CD4-positive, alpha-beta T cell (primary cell): ENCODE results near the gene RXFP3. TPM values are rescaled to one million over a fixed set of nuclear protein-coding genes. Genes with fewer than 3 reads are reported as not detected.

Experiments
- ATAC-seq: fragments of 200-7000 bp; cut with Tn5 transposase; one replicate; pipeline ENCODE4 v1.10.0; 2022; ENCODE audit warnings: mild to moderate bottlenecking; ENCODE audit not compliant: poor library complexity
- CTCF ChIA-PET: fragments of 350-600 bp; sonication (Branson Sonifier 250); formaldehyde crosslinking; loops from one replicate; lab custom pipeline; 2021; ENCODE audit warnings: antibody characterized with exemption, inconsistent platforms; lab: Charles Lee
- POLR2A ChIA-PET: fragments of 350-600 bp; sonication (Branson Sonifier 250); formaldehyde crosslinking; loops from one replicate; lab custom pipeline; 2021; ENCODE audit warnings: antibody characterized with exemption, inconsistent platforms; lab: Charles Lee
- DNase-seq, 14 experiments: peaks; one replicate each; pipeline ENCODE4 v3.0.0-alpha.2; 2013 to 2020; ENCODE audit warnings: mixed read lengths in 2 of 14
- H3K27ac ChIP-seq, 2 donors: one replicate each; pipeline versions ENCODE4 v1.5.1 to v1.7.0; 2013; ENCODE audit warnings: low read length in 2 of 2, low read depth in 1 of 2, mild to moderate bottlenecking in 1 of 2
- H3K27me3 ChIP-seq, 2 experiments: 1 replicate in 1 of 2; 2 replicates in 1 of 2; pipeline versions ENCODE4 v1.6.1 to v1.7.0; 2013; ENCODE audit warnings: low read length in 2 of 2, control low read depth in 1 of 2, mild to moderate bottlenecking in 1 of 2, moderate library complexity in 1 of 2; ENCODE audit not compliant: insufficient read depth in 2 of 2, control insufficient read depth in 1 of 2
- H3K36me3 ChIP-seq: one replicate; pipeline ENCODE4 v1.6.1; 2013; ENCODE audit warnings: low read length, control low read depth; ENCODE audit not compliant: insufficient read depth
- H3K4me1 ChIP-seq: one replicate; pipeline ENCODE4 v1.6.1; 2013; ENCODE audit warnings: low read length, control low read depth; ENCODE audit not compliant: insufficient read depth
- H3K4me3 ChIP-seq: one replicate; pipeline ENCODE4 v1.5.1; 2013; ENCODE audit warnings: mild to moderate bottlenecking, low read length, moderate library complexity
- H3K9me3 ChIP-seq, 2 experiments: 1 replicate in 1 of 2; 2 replicates in 1 of 2; pipeline versions ENCODE4 v1.6.1 to v1.7.0; 2013; ENCODE audit warnings: low read length in 2 of 2, mild to moderate bottlenecking in 2 of 2, control low read depth in 1 of 2, moderate library complexity in 1 of 2; ENCODE audit not compliant: control insufficient read depth in 1 of 2, insufficient read depth in 1 of 2
- H3K27ac Mint-ChIP-seq: one replicate; pipeline ENCODE4 v1.8.0; 2020; ENCODE audit warnings: mixed read lengths
- H3K27me3 Mint-ChIP-seq: one replicate; pipeline ENCODE4 v1.8.0; 2021; ENCODE audit warnings: mixed read lengths
- H3K36me3 Mint-ChIP-seq: one replicate; pipeline ENCODE4 v1.8.0; 2021; ENCODE audit warnings: low read depth, mixed read lengths
- H3K4me1 Mint-ChIP-seq: one replicate; pipeline ENCODE4 v1.8.0; 2021; ENCODE audit warnings: low read depth, mixed read lengths
- H3K4me3 Mint-ChIP-seq: one replicate; pipeline ENCODE4 v1.8.0; 2020; ENCODE audit warnings: mild to moderate bottlenecking, mixed read lengths
- H3K9me3 Mint-ChIP-seq: one replicate; pipeline ENCODE4 v1.8.0; 2020; ENCODE audit warnings: mixed read lengths
- intact Hi-C, 2 experiments: fragments of 100-400 bp; cut with DNase I in 1 of 2; cut with micrococcal nuclease in 1 of 2; formaldehyde crosslinking; loops; one replicate each; pipeline versions ENCODE4 v1.15.1 to v1.9.0; 2023 to 2025; cut with DNase I, micrococcal nuclease
- total RNA-seq, 174 experiments: library from RNA in 2 of 174; stranded (reverse) in 2 of 174; gene quantifications; one replicate each; pipeline ENCODE4 v1.2.3 and lab custom pipeline; 2021 to 2026
- TF ChIP-seq, protein P1 (sequence below): fragments of 200-600 bp; IDR thresholded peaks from one replicate; pipeline ENCODE4 v1.8.0; 2022; ENCODE audit warnings: antibody characterized with exemption, mild to moderate bottlenecking

The RXFP3 gene
- total RNA-seq, 2 experiments from 2014 or later = not detected

DNA sequence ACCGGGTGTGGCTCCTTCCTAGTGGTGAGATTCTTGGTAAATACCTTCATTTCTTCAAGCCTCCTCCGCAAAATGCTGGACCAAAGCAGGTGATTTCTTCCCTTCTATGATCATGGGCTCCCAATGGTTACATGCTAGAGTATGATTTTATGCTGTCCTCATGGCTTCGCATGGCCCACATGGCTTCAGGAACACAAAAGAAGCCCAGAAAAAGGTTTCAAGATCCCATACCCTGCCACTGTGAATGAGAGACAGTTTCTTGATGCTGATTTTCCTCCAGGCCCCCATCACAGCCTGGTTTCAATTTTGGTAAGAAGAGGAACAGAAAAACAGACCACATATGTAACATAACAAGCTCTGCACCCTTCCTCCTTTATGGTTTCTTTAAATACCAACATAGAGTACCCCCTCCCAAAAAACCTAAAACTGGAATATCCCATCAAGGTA, 2.4 kb upstream of the RXFP3 start:
- no peaks in the 10 kb centered on the region for H3K36me3 Mint-ChIP-seq
- H3K4me3 Mint-ChIP-seq = no peak overlapping the region
- Histone ChIP-seq H3K27me3 (peaks cover 29 to 38% of the 10 kb centered on the region in 2 experiments), H3K36me3 (no peaks in the 10 kb centered on the region), H3K27ac (no peak overlapping the region), H3K4me3 (no peak overlapping the region), H3K9me3 (peaks cover 0 to 26% of the 10 kb centered on the region in 2 experiments), H3K4me1 (peaks cover 7% of the 10 kb centered on the region)
- no peak overlapping the region for H3K27ac Mint-ChIP-seq
- ATAC-seq (no peak), DNase-seq (no peak)
- peaks cover 48% of the 10 kb centered on the region for H3K27me3 Mint-ChIP-seq
- POLR2A ChIA-PET = no interaction called here
- intact Hi-C loops = loop anchor here (1.0 to 10.0 kb wide), 4 partner anchors 346 to 499 kb away; no protein-coding TSS in a partner anchor
- CTCF ChIA-PET = no interaction called here
- H3K9me3 Mint-ChIP-seq = no peaks in the 10 kb centered on the region
- no peaks in the 10 kb centered on the region for H3K4me1 Mint-ChIP-seq
- TF ChIP-seq, protein P1, sequence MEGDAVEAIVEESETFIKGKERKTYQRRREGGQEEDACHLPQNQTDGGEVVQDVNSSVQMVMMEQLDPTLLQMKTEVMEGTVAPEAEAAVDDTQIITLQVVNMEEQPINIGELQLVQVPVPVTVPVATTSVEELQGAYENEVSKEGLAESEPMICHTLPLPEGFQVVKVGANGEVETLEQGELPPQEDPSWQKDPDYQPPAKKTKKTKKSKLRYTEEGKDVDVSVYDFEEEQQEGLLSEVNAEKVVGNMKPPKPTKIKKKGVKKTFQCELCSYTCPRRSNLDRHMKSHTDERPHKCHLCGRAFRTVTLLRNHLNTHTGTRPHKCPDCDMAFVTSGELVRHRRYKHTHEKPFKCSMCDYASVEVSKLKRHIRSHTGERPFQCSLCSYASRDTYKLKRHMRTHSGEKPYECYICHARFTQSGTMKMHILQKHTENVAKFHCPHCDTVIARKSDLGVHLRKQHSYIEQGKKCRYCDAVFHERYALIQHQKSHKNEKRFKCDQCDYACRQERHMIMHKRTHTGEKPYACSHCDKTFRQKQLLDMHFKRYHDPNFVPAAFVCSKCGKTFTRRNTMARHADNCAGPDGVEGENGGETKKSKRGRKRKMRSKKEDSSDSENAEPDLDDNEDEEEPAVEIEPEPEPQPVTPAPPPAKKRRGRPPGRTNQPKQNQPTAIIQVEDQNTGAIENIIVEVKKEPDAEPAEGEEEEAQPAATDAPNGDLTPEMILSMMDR = no peak

DNA sequence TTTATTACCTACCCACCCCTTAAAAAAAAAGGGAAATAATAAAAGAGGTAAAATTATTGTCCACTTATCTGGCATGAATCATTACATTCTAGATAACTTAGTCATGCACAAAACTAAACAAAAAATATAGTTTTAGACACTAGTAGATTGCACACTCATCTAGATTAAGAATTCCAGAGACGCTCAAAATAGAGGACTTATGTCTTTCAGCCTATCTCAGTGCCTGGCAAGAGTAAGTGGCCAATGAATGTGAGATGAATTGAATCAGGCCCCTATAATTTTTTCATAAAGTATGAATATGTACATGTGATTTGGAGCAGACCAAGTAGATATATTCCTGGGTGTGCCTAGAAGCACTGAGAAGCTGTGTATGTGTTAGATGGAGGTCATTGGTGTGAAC, 2.0 kb upstream of the RXFP3 start:
- Mint-ChIP-seq H3K4me1 (no peaks in the 10 kb centered on the region), H3K27me3 (peaks cover 52% of the 10 kb centered on the region), H3K36me3 (no peaks in the 10 kb centered on the region), H3K27ac (no peak overlapping the region), H3K4me3 (no peak overlapping the region), H3K9me3 (no peaks in the 10 kb centered on the region)
- Histone ChIP-seq H3K4me1 (peaks cover 7% of the 10 kb centered on the region), H3K27me3 (peaks cover 32 to 41% of the 10 kb centered on the region in 2 experiments), H3K27ac (no peak overlapping the region), H3K9me3 (peaks cover 0 to 26% of the 10 kb centered on the region in 2 experiments), H3K36me3 (no peaks in the 10 kb centered on the region), H3K4me3 (no peak overlapping the region)
- TF ChIP-seq, protein P1 = no peak
- no peak for DNase-seq
- intact Hi-C loops = loop anchor here (1.0 to 10.0 kb wide), 3 partner anchors 347 to 498 kb away; no protein-coding TSS in a partner anchor
- CTCF ChIA-PET = interaction anchor here (2.6 kb wide), 1 partner anchor 499 kb away, joined by 13 read pairs; no protein-coding TSS in a partner anchor
- POLR2A ChIA-PET = interaction anchor here (1.2 kb wide), 1 partner anchor 499 kb away, joined by 4 read pairs; no protein-coding TSS in a partner anchor
- ATAC-seq = no peak

DNA sequence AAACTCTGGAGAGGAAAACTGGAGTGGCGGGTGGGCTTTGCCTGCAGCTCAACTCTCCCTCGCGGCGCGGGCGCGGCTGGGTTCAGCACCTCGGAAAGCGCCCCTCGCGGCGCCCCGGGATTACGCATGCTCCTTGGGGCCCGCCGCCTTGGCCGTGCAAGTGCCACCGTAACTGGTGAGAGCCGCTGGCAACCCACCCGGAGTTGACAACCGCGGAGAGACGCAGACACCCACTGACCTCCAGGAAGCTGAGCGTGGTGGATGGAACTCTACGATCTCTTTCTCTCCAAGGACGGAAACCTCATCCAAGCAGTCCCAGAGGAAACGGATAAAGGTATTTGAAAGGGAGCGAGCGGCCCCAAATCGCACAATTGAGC, 194 bp upstream of the RXFP3 start:
- no peak overlapping the region for H3K4me3 Mint-ChIP-seq
- H3K9me3 Mint-ChIP-seq = no peaks in the 10 kb centered on the region
- POLR2A ChIA-PET = no interaction called here
- peak; percentile 61 for ATAC-seq
- H3K9me3 ChIP-seq = peaks cover 0 to 26% of the 10 kb centered on the region in 2 experiments
- H3K36me3 Mint-ChIP-seq = no peaks in the 10 kb centered on the region
- DNase-seq = peak in 8 of 14 experiments; percentile 1 to 51 (median 11)
- H3K4me3 ChIP-seq = no peak overlapping the region
- TF ChIP-seq, protein P1 = no peak
- H3K27ac ChIP-seq = no peak overlapping the region
- peaks cover 69% of the 10 kb centered on the region for H3K27me3 Mint-ChIP-seq
- intact Hi-C loops = loop anchor here in 1 of 2 experiments (10.0 kb wide), 1 partner anchor 351 kb away; no protein-coding TSS in a partner anchor
- H3K36me3 ChIP-seq = no peaks in the 10 kb centered on the region
- no peak overlapping the region for H3K27ac Mint-ChIP-seq
- H3K27me3 ChIP-seq = peaks cover 37 to 56% of the 10 kb centered on the region in 2 experiments
- H3K4me1 ChIP-seq = peaks cover 7% of the 10 kb centered on the region
- CTCF ChIA-PET = interaction anchor here (2.6 kb wide), 1 partner anchor 501 kb away, joined by 13 read pairs; no protein-coding TSS in a partner anchor
- H3K4me1 Mint-ChIP-seq = no peaks in the 10 kb centered on the region
